Measurements from ENCODE around the gene FAM180A. TPM values are rescaled to one million over a fixed set of nuclear protein-coding genes. Genes with fewer than 3 reads are reported as not detected.
A peak's percentile ranks its signal among the peaks of the same experiment; 100 is the strongest.

FAM180A gene
- polyA plus RNA-seq, 1 donor (not counting 4 experiments of a cell fraction or from before 2014, with no cell fraction given), result 0.73 TPM

GRCh38 chr7:135704698-135705097 is 43.9 kb downstream of the FAM180A start:
- Histone ChIP-seq H3K4me1 (ENCODE audit: control insufficient read depth, extremely low read depth, insufficient read depth, low read length) (peaks cover 34% of the 10 kb centered on the region), H3K4me2 (ENCODE audit: control insufficient read depth, extremely low read depth, insufficient read depth, low read depth, low read length) (no peak overlapping the region), H3K79me2 (ENCODE audit: control insufficient read depth, insufficient read depth, low read length) (no peaks in the 10 kb centered on the region), H3K9me1 (ENCODE audit: control insufficient read depth, extremely low read depth, insufficient read depth, low read length) (no peaks in the 10 kb centered on the region), H3K27me3 (ENCODE audit: control insufficient read depth, extremely low read depth, insufficient read depth, low read length) (no peaks in the 10 kb centered on the region), H2AFZ (ENCODE audit: control insufficient read depth, low read length) (no peak overlapping the region), H3K9ac (ENCODE audit: control insufficient read depth, extremely low read depth, insufficient read depth, low read length) (no peak overlapping the region), H3K36me3 (ENCODE audit: control insufficient read depth in 2 of 2, extremely low read depth in 1 of 2, insufficient read depth in 2 of 2, low read length in 2 of 2) (peaks cover 0 to 2% of the 10 kb centered on the region in 2 experiments), H3K27ac (ENCODE audit: control insufficient read depth, insufficient read depth, low read length) (no peak overlapping the region), H4K20me1 (ENCODE audit: control insufficient read depth, extremely low read depth, insufficient read depth, low read length) (no peaks in the 10 kb centered on the region), H3K4me3 (ENCODE audit: control insufficient read depth in 2 of 3, extremely low read depth in 1 of 3, insufficient read depth in 2 of 3, low read depth in 1 of 3, low read length in 3 of 3) (no peak overlapping the region), H3K9me3 (ENCODE audit: control insufficient read depth, low read depth, low read length) (no peaks in the 10 kb centered on the region)
- TF ChIP-seq CTCF (optimal IDR thresholded peaks at IDR 0.05 in 1 of 3, IDR thresholded peaks at IDR 0.05 in 1 of 3, conservative IDR thresholded peaks at IDR 0.05 in 1 of 3; ENCODE audit: extremely low read depth in 1 of 3, insufficient read depth in 2 of 3, low read length in 3 of 3) (no peak), EZH2 (IDR thresholded peaks at IDR 0.05; ENCODE audit: low read length) (no peak)
- FAIRE-seq, result no peak
- dilution Hi-C loops (cut with MboI; ENCODE audit: extremely low pct_ligation_motif_present, low sequenced_read_pairs), result no loop called here
- DNase-seq (ENCODE audit: low read depth, low spot score), result no peak

GRCh38 chr7:135704074-135704473 is 44.5 kb downstream of the FAM180A start:
- no peaks in the 10 kb centered on the region for H3K9me3 ChIP-seq (ENCODE audit: control insufficient read depth, low read depth, low read length)
- TF ChIP-seq CTCF (optimal IDR thresholded peaks at IDR 0.05 in 1 of 3, IDR thresholded peaks at IDR 0.05 in 1 of 3, conservative IDR thresholded peaks at IDR 0.05 in 1 of 3; ENCODE audit: extremely low read depth in 1 of 3, insufficient read depth in 2 of 3, low read length in 3 of 3) (peak; percentile 15 to 20 (median 19)), EZH2 (IDR thresholded peaks at IDR 0.05; ENCODE audit: low read length) (no peak)
- H3K4me1 ChIP-seq (ENCODE audit: control insufficient read depth, extremely low read depth, insufficient read depth, low read length), result peaks cover 34% of the 10 kb centered on the region
- H3K79me2 ChIP-seq (ENCODE audit: control insufficient read depth, insufficient read depth, low read length), result no peaks in the 10 kb centered on the region
- H2AFZ ChIP-seq (ENCODE audit: control insufficient read depth, low read length), result no peak overlapping the region
- no peaks in the 10 kb centered on the region for H3K27me3 ChIP-seq (ENCODE audit: control insufficient read depth, extremely low read depth, insufficient read depth, low read length)
- H3K4me3 ChIP-seq (ENCODE audit: control insufficient read depth in 2 of 3, extremely low read depth in 1 of 3, insufficient read depth in 2 of 3, low read depth in 1 of 3, low read length in 3 of 3), result no peak overlapping the region
- dilution Hi-C loops (cut with MboI; ENCODE audit: extremely low pct_ligation_motif_present, low sequenced_read_pairs), result no loop called here
- DNase-seq (ENCODE audit: low read depth, low spot score) (no peak), FAIRE-seq (no peak)
- no peak overlapping the region for H3K4me2 ChIP-seq (ENCODE audit: control insufficient read depth, extremely low read depth, insufficient read depth, low read depth, low read length)
- no peak overlapping the region for H3K27ac ChIP-seq (ENCODE audit: control insufficient read depth, insufficient read depth, low read length)
- no peak overlapping the region for H3K9ac ChIP-seq (ENCODE audit: control insufficient read depth, extremely low read depth, insufficient read depth, low read length)
- H3K9me1 ChIP-seq (ENCODE audit: control insufficient read depth, extremely low read depth, insufficient read depth, low read length), result no peaks in the 10 kb centered on the region
- H3K36me3 ChIP-seq (ENCODE audit: control insufficient read depth in 2 of 2, extremely low read depth in 1 of 2, insufficient read depth in 2 of 2, low read length in 2 of 2), result peaks cover 0 to 2% of the 10 kb centered on the region in 2 experiments
- no peaks in the 10 kb centered on the region for H4K20me1 ChIP-seq (ENCODE audit: control insufficient read depth, extremely low read depth, insufficient read depth, low read length)

Data from keratinocyte (primary cell).